ENCODE measurements around the gene EFNA5. TPM values are rescaled to one million over a fixed set of nuclear protein-coding genes. Genes with fewer than 3 reads are reported as not detected.

EFNA5 gene
- total RNA-seq, 4 donors from 2014 or later, result 1.2 to 22.7 (median 9.4) TPM

- Histone ChIP-seq H3K9me3 (no peaks in the 10 kb centered on the region), H3K27ac (peak overlapping the region; percentile 39 to 41), H3K36me3 (no peaks in the 10 kb centered on the region), H3K4me1 (peaks cover 0 to 3% of the 10 kb centered on the region in 2 donors), H3K27me3 (no peaks in the 10 kb centered on the region), H3K4me3 (no peak overlapping the region)
- intact Hi-C loops (cut with DNase I; ENCODE audit: low total_unique reads), result no loop called here
- TF ChIP-seq POLR2A (IDR thresholded peaks at IDR 0.05) (no peak), CTCF (IDR thresholded peaks at IDR 0.05) (no peak)
- peak; percentile 73 to 83 for DNase-seq
These were observed 128.3 kb downstream of the EFNA5 start for GRCh38 chr5:107542428-107542827.

GRCh38 chr5:107541400-107541799 is 129.3 kb downstream of the EFNA5 start:
- H3K4me3 ChIP-seq, result no peak overlapping the region
- no peaks in the 10 kb centered on the region for H3K9me3 ChIP-seq
- no peaks in the 10 kb centered on the region for H3K27me3 ChIP-seq
- H3K36me3 ChIP-seq, result no peaks in the 10 kb centered on the region
- DNase-seq, result no peak
- TF ChIP-seq POLR2A (IDR thresholded peaks at IDR 0.05), result no peak
- TF ChIP-seq CTCF (IDR thresholded peaks at IDR 0.05), result no peak
- H3K4me1 ChIP-seq, result peaks cover 0 to 3% of the 10 kb centered on the region in 2 donors
- intact Hi-C loops (cut with DNase I; ENCODE audit: low total_unique reads), result no loop called here
- no peak overlapping the region for H3K27ac ChIP-seq

- no peaks in the 10 kb centered on the region for H3K27me3 ChIP-seq
- no peaks in the 10 kb centered on the region for H3K36me3 ChIP-seq
- no peak overlapping the region for H3K27ac ChIP-seq
- H3K9me3 ChIP-seq, result no peaks in the 10 kb centered on the region
- intact Hi-C loops (cut with DNase I; ENCODE audit: low total_unique reads), result no loop called here
- no peak overlapping the region for H3K4me3 ChIP-seq
- H3K4me1 ChIP-seq, result peaks cover 0 to 3% of the 10 kb centered on the region in 2 donors
- TF ChIP-seq POLR2A (IDR thresholded peaks at IDR 0.05), result no peak
- TF ChIP-seq CTCF (IDR thresholded peaks at IDR 0.05), result no peak
- no peak for DNase-seq
These were observed 130.9 kb downstream of the EFNA5 start for GRCh38 chr5:107539726-107540330.

- no peak overlapping the region for H3K27ac ChIP-seq
- H3K9me3 ChIP-seq, result no peaks in the 10 kb centered on the region
- H3K4me1 ChIP-seq, result peaks cover 0 to 3% of the 10 kb centered on the region in 2 donors
- no peak for DNase-seq
- TF ChIP-seq CTCF (IDR thresholded peaks at IDR 0.05) (no peak), POLR2A (IDR thresholded peaks at IDR 0.05) (no peak)
- H3K36me3 ChIP-seq, result no peaks in the 10 kb centered on the region
- no peak overlapping the region for H3K4me3 ChIP-seq
- H3K27me3 ChIP-seq, result no peaks in the 10 kb centered on the region
- intact Hi-C loops (cut with DNase I; ENCODE audit: low total_unique reads), result no loop called here
These were observed 131.8 kb downstream of the EFNA5 start for GRCh38 chr5:107538805-107539445.

- no peak for TF ChIP-seq POLR2A (IDR thresholded peaks at IDR 0.05)
- H3K9me3 ChIP-seq, result no peaks in the 10 kb centered on the region
- no peak overlapping the region for H3K4me3 ChIP-seq
- intact Hi-C loops (cut with DNase I; ENCODE audit: low total_unique reads), result no loop called here
- no peaks in the 10 kb centered on the region for H3K27me3 ChIP-seq
- H3K36me3 ChIP-seq, result no peaks in the 10 kb centered on the region
- H3K4me1 ChIP-seq, result peaks cover 0 to 3% of the 10 kb centered on the region in 2 donors
- H3K27ac ChIP-seq, result no peak overlapping the region
- DNase-seq, result no peak
These were observed 132.4 kb downstream of the EFNA5 start for GRCh38 chr5:107538331-107538730.

Measured in uterus (tissue), 4 donors.